HT-29 (cell line): Measurements from ENCODE around the gene SNRNP70. TPM values are rescaled to one million over a fixed set of nuclear protein-coding genes. Genes with fewer than 3 reads are reported as not detected.

Experiments
- DNase-seq: peaks from one replicate; pipeline ENCODE4 v3.0.0-alpha.2; 2015; ENCODE audit warnings: low spot score
- total RNA-seq: library from RNA; depleted of rRNA; stranded (reverse); fragments of >200 nt; shearing (Covaris generic); gene quantifications from 2 replicates; pipeline ENCODE4 v1.2.3, GENCODE V29; 2014

Gene SNRNP70
- total RNA-seq, 1 experiment from 2014 or later: 994 TPM

- DNase-seq: no peak
Measured at GRCh38 chr19:49098795-49099194, 13.5 kb downstream of the SNRNP70 start.

- DNase-seq: no peak
Measured at GRCh38 chr19:49101160-49101559, 15.9 kb downstream of the SNRNP70 start.

- DNase-seq: no peak
Measured at GRCh38 chr19:49102303-49102702, 17.1 kb downstream of the SNRNP70 start.

- DNase-seq: no peak
Measured at GRCh38 chr19:49103331-49104085, 18.3 kb downstream of the SNRNP70 start.

DNA sequence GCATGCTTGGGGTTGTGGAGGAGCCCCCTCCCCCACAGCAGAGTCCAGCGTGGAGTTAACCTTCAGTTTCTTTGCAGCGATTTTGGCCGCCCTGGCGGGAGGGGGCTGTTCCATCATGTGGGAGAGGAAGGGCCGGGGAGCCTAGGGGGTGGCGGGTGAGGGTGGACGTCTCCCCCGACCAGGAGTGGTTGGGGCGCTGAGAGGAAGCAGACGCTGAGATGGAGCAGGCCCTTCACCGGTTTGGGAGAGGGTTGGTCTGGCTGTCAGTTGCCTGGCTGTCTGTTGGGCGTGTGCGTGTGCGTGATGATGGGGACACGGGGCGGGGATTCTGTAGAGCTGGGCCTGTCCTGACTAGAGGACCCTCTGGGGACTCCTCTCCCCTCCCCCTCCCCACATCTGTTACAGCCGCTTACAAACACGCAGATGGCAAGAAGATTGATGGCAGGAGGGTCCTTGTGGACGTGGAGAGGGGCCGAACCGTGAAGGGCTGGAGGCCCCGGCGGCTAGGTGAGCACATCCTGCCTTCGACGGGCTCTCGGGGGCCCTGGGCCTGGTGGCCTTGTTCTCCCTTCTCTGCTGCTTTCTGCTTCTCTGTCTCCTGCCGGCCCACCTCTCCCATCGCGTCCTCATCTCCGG, 19.1 kb downstream of the SNRNP70 start:
- DNase-seq: no peak

- peak; percentile 83 for DNase-seq
Measured at GRCh38 chr19:49106648-49107135, 21.4 kb downstream of the SNRNP70 start.

DNA sequence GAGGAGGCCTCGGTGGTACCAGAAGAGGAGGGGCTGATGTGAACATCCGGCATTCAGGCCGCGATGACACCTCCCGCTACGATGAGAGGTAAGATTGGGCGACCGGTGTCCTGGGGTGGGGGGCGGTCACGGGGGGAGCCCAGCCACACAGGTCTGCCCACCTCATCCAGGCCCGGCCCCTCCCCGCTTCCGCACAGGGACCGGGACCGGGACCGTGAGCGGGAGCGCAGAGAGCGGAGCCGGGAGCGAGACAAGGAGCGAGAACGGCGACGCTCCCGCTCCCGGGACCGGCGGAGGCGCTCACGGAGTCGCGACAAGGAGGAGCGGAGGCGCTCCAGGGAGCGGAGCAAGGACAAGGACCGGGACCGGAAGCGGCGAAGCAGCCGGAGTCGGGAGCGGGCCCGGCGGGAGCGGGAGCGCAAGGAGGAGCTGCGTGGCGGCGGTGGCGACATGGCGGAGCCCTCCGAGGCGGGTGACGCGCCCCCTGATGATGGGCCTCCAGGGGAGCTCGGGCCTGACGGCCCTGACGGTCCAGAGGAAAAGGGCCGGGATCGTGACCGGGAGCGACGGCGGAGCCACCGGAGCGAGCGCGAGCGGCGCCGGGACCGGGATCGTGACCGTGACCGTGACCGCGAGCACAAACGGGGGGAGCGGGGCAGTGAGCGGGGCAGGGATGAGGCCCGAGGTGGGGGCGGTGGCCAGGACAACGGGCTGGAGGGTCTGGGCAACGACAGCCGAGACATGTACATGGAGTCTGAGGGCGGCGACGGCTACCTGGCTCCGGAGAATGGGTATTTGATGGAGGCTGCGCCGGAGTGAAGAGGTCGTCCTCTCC, 22.6 kb downstream of the SNRNP70 start:
- DNase-seq: no peak

DNA sequence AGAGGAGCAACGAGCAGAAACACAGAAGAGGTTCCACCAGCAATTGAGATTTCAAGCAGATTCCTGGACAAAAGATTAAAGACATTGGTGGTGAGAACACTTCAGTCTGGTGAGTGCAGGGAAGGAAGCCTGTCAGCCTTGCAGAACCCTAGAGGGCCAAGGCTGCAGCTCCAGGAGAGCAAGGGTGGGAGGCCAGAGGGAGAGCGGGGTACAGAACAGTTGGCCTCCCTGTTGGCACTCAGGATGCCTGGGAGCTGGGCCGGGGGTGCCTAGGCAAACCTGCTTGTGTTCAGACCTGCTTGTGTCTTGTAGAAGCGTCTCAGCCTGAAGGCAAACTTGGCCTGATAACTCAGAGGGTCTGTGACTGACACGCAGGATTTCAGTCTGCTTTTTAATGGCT, 23.8 kb downstream of the SNRNP70 start:
- DNase-seq: no peak

- no peak for DNase-seq
Measured at GRCh38 chr19:49109569-49110233, 24.4 kb downstream of the SNRNP70 start.

DNA sequence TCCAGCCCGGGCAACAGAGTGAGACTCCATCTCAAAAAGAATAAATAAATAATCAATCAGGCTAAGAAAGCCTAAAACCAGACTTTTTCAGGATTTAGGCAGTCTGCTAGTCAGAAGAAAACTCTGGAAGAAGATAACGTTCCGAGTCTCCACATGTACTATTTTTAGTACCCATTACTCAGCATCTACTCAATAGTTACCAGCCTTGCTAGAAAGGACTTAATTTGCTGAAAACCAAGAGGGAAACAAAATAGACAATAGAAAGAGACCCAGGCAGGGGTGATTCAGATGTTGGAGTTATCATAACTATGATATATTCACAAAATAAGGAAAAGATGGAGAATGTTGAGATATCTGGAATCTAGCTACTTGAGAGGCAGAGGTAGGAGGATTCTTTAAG, 25.3 kb downstream of the SNRNP70 start:
- DNase-seq: no peak

DNA sequence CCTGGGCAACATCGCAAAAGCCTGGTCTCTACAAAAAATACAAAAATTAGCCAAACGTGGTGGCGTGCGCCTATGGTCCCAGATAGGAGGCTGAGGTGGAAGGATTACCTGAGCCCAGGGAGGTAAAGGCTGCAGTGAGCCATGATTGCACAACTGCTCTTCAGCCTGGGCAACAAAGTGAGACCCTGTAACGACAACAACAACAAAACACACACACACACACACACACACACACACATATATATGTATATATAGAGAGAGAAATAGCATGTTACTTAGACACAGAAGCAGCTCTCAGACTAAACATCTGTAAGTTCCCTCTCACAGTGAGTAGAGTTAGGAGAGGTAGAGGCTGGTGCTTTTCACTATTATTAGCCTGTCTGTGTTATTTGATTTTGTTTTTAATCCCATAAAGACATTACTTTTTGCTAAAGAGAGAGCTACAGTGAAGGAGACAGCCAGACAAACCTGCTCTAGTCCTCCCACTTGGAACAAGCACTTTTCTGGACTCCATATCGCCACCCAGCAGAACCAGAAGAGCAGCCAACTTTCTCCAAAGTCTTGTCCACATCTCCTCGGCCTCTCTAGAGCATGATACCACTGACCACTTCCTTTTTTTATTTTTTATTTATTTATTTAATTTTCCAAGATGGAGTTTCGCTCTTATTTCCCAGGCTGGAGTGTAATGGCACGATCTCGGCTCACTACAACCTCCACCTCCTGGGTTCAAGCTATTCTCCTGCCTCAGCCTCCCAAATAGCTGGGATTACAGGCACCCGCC, 26.2 kb downstream of the SNRNP70 start:
- DNase-seq: no peak

- peak; percentile 89 for DNase-seq
Measured at GRCh38 chr19:49113762-49114629, 28.7 kb downstream of the SNRNP70 start, which contains the start of gene LIN7B. LIN7B (plus strand) TSS chr19:49114370; CDS start chr19:49114405, 35 bp downstream.

GRCh38 chr19:49114630-49115363, 29.5 kb downstream of the SNRNP70 start:
- peak; percentile 63 for DNase-seq

DNA sequence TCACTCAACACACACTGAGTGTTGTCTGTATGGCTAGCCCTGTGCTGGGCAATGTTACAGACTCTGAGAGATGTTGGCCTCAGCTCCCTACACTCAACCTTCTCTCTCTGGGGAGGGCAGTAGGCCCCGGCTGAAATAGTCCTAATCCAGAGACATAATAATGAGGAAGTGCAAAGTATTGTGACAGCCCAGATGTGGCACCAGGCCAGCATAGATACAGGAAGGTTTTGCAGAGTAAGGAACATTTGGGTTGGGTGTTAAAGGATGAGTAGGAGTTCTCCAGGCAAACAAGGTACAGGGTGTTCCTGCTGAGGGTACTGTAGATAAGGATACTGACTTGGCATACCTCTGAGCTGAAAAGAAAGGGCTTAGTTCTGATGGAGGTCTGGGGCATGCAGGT, 31.3 kb downstream of the SNRNP70 start:
- DNase-seq: no peak

DNA sequence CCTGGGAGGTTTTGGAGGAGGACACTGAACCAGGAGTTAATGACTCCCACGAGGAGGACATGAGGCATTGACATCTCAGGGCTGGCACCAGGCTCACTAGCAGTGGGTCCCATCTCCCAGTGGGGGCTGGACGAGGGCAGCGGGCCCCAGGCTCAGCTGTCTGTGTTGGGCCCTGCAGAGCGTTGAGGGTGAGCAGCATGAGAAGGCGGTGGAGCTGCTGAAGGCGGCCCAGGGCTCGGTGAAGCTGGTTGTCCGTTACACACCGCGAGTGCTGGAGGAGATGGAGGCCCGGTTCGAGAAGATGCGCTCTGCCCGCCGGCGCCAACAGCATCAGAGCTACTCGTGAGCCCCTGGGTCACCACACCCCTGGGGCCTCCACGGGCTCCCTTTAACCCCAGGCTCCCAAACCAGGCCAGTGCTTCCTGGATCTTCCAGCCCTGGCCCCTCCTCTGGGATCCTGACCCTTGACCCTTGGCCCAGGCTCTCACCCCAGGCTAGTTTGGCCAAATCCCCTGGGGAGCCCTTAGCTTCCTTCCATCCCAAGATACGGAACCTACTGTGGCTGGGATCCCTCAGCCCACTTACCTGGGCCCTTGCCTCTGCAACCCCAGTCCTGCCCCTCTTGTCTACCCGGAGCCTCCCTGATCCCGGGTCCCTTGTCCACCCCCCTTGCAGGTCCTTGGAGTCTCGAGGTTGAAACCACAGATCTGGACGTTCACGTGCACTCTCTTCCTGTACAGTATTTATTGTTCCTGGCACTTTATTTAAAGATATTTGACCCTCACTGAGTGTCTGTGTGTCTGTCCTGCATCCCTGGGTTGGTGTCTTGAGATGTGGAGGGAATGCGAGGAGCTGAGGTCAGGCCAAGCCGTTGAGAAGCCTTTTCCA, 32.7 kb downstream of the SNRNP70 start:
- DNase-seq: no peak

DNA sequence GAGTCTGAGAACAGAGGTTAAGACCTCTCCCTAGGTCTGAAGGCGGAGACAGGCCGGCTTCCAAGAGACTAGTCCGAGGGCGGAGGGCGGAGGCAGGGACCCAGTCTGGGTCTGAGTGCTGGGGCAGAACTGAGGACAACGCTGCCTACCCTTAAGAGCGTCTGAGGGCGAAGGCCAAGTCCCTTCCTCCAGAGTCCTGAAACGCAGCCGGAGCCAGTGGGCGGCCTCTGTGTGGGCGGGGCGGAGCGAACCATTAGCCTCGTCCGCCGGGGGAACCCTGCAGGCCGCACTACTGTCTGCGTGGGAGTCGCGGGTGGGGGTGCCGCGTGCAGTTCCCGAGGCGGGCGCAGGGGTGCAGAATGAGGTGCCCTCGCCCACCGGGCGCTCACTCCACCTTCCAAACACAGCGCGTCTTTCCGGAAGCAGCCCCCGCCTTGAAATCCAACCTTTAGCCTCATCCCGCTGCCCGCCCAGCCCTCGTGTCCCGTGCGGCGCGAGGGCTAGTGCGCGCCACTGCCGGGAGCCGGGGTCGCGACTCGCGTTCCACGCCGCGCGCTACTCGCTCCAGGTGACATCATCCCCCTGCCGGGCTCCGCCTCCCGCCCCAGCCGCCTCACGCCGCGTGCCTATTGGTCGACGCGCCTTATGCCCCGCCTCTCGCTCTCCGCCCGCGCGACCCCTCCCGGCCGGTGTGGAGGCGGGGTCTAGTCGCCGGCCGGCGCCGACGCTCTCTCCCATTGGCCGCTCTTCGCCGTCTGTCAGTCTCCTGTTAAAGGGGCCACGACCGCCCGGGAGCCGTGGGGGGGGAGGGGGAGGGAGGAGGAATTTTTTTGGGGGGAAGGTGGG, 33.5 kb downstream of the SNRNP70 start, which contains the start of gene C19orf73:
Gene C19orf73, minus strand, starts transcription at position 579 of the 846 bp plus-strand sequence. Its CDS starts 121 bp downstream, at position 458.
- peak; percentile 98 for DNase-seq
